ENCODE measurements around the gene ALG3. TPM values are rescaled to one million over a fixed set of nuclear protein-coding genes. Genes with fewer than 3 reads are reported as not detected.

Gene ALG3
- total RNA-seq, 1 donor = 41.0 TPM

GRCh38 chr3:184239221-184239620 is 9.5 kb downstream of the ALG3 start:
- TF ChIP-seq CTCF (IDR thresholded peaks at IDR 0.05; ENCODE audit: insufficient read depth, low read depth, low read length) = no peak
- no peak for DNase-seq (ENCODE audit: low read depth)

GRCh38 chr3:184238246-184238818 is 10.4 kb downstream of the ALG3 start:
- DNase-seq (ENCODE audit: low read depth) = no peak
- H3K4me3 ChIP-seq (ENCODE audit: low read depth, low read length) = no peak overlapping the region
- TF ChIP-seq CTCF (IDR thresholded peaks at IDR 0.05; ENCODE audit: insufficient read depth, low read depth, low read length) = no peak

More at GRCh38 chr3:184239221-184239620, 9.5 kb downstream of the ALG3 start:
- no peak overlapping the region for H3K4me3 ChIP-seq (ENCODE audit: low read depth, low read length)

GRCh38 chr3:184237807-184238206 is 11.0 kb downstream of the ALG3 start:
- no peak for DNase-seq (ENCODE audit: low read depth)
- TF ChIP-seq CTCF (IDR thresholded peaks at IDR 0.05; ENCODE audit: insufficient read depth, low read depth, low read length) = no peak
- H3K4me3 ChIP-seq (ENCODE audit: low read depth, low read length) = no peak overlapping the region

GRCh38 chr3:184237211-184237610 is 11.6 kb downstream of the ALG3 start:
- H3K4me3 ChIP-seq (ENCODE audit: low read depth, low read length) = no peak overlapping the region

GRCh38 chr3:184236636-184237035 is 12.1 kb downstream of the ALG3 start:
- no peak for DNase-seq (ENCODE audit: low read depth)
- H3K4me3 ChIP-seq (ENCODE audit: low read depth, low read length) = no peak overlapping the region
- TF ChIP-seq CTCF (IDR thresholded peaks at IDR 0.05; ENCODE audit: insufficient read depth, low read depth, low read length) = no peak

More at GRCh38 chr3:184237211-184237610, 11.6 kb downstream of the ALG3 start:
- no peak for DNase-seq (ENCODE audit: low read depth)
- TF ChIP-seq CTCF (IDR thresholded peaks at IDR 0.05; ENCODE audit: insufficient read depth, low read depth, low read length) = no peak

- no peak overlapping the region for H3K4me3 ChIP-seq (ENCODE audit: low read depth, low read length)
- no peak for TF ChIP-seq CTCF (IDR thresholded peaks at IDR 0.05; ENCODE audit: insufficient read depth, low read depth, low read length)
- DNase-seq (ENCODE audit: low read depth) = no peak
Measured at GRCh38 chr3:184236033-184236410, 12.7 kb downstream of the ALG3 start.

Measured in fibroblast of villous mesenchyme (primary cell).